Measurements from ENCODE around the gene WDR17.

- no peak for TF ChIP-seq POLR2A (IDR thresholded peaks at IDR 0.05)
- TF ChIP-seq, protein P1, sequence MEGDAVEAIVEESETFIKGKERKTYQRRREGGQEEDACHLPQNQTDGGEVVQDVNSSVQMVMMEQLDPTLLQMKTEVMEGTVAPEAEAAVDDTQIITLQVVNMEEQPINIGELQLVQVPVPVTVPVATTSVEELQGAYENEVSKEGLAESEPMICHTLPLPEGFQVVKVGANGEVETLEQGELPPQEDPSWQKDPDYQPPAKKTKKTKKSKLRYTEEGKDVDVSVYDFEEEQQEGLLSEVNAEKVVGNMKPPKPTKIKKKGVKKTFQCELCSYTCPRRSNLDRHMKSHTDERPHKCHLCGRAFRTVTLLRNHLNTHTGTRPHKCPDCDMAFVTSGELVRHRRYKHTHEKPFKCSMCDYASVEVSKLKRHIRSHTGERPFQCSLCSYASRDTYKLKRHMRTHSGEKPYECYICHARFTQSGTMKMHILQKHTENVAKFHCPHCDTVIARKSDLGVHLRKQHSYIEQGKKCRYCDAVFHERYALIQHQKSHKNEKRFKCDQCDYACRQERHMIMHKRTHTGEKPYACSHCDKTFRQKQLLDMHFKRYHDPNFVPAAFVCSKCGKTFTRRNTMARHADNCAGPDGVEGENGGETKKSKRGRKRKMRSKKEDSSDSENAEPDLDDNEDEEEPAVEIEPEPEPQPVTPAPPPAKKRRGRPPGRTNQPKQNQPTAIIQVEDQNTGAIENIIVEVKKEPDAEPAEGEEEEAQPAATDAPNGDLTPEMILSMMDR (IDR thresholded peaks at IDR 0.05) = no peak
Observed at GRCh38 chr4:176084769-176085168, 19.1 kb downstream of the WDR17 start.
